SW 1271 (cell line): ENCODE results near the gene FCSK.
"Not testable (repeated sequence)": the region's sequence is repeated elsewhere in the genome, so short reads cannot be mapped to it uniquely, and the experiment has no call there.

Experiments
- DNase-seq, 2 experiments: peaks; one replicate each; lab custom pipeline; 2025; lab: John Stamatoyannopoulos, UW

The FCSK gene

DNA sequence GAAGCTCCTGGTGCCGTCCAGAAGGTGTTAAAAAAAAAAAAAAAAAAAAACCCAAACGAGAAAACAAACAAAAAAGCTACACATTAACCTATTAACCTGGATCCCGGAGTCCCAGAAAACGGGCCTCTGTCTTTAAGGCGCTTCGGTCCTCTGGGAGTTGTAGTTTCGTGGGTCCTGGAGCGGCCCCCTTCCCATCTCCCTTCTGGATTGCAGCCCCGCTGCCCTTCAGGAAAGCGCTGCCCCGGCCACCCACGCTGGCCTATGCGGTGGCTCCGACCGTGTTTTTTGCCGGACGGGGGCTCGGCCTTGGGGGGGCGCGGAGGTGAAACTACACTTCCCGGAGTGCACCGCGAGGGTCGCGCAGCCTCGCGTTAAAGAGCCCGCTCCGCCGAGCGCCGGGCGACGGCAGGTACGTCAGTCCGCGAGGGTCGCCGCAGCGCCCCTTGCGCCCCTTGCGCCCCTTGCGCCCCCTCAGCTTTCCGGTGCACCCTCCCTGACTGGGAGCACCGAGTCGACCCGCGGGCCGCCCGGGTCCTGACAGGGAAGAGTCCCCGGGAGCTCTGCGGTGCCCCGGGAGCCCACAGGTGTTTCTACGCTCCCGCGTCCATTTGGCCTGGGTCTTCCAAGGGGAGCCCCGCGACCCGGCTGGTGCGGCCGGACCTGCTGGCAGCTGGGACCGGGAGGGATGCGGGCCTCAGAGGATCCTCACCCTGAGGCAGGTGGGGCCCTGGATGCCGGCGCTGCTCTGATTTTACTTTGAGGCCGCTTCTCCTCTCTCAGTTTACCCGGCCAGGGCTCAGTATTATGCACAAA lies at the start of gene FCSK:
FCSK (plus strand) TSS at position 374 of the 813 bp plus-strand sequence. CDS start 8,596 bp downstream, outside the sequence.
- DNase-seq, result peak; percentile 67 to 70

- DNase-seq, result not testable (repeated sequence)
These were observed 48.3 kb upstream of the FCSK start for GRCh38 chr16:70406104-70406503.

- no peak for DNase-seq
These were observed 46.6 kb upstream of the FCSK start for GRCh38 chr16:70407811-70408274.

- DNase-seq, result no peak
These were observed 43.7 kb upstream of the FCSK start for GRCh38 chr16:70410734-70411133.

DNA sequence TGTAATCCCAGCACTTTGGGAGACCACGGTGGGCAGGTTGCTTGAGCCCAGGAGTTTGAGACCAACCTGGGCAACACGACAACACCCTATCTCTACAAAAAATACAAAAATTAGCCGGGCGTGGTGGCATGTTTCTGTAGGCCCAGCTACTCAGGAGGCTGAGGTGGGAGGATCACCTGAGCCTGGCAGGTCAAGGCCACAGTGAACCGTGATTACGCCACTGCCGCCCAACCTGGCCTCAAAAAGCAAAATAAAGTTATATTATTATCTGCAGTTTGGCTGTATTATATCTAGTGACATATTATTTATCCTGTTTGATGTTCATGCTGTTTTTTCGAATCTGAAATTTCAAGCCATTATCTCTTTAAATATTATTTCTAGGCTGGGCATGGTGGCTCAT lies 42.0 kb upstream of the FCSK start:
- no peak for DNase-seq

DNA sequence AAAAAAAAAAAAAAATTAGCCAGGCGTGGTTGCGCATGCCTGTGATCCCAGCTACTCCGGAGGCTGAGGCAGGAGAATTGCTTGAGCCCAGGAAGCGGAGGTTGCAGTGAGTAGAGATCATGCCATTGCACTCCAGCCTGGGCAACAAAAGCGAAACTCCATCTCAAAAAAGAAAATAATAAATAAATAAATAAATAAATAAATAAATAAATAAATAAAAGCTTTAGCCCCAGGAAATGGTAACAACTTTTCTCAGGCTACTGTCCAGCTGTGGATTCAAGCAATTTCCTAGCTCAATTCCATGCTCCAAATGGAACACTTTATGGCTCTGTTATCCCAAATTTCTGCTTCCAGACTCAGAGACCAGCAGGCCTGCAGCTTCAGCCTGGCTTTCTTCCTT lies 40.8 kb upstream of the FCSK start:
- DNase-seq, result not testable (repeated sequence)

GRCh38 chr16:70416748-70417616 lies 37.4 kb upstream of the FCSK start:
- no peak for DNase-seq

DNA sequence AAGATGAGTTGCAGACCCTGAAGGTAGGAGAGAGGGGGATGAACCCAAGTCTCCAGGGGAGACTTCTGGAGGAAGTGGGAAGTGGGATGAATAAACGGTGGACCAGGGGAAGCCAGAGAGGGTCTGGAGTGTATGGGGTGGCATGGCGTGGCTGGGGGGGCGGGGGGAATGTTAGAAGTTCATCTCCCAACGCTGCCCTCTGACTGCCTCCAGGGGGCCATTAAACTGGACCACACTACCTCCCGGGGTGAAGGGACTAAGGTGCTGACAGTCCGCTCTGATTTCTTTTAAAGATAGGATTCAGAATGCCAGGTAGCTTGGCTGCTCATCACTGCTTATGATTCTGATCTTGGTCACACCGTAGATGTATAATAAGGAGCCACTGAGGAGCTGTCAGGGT lies 36.7 kb upstream of the FCSK start:
- DNase-seq, result no peak

DNA sequence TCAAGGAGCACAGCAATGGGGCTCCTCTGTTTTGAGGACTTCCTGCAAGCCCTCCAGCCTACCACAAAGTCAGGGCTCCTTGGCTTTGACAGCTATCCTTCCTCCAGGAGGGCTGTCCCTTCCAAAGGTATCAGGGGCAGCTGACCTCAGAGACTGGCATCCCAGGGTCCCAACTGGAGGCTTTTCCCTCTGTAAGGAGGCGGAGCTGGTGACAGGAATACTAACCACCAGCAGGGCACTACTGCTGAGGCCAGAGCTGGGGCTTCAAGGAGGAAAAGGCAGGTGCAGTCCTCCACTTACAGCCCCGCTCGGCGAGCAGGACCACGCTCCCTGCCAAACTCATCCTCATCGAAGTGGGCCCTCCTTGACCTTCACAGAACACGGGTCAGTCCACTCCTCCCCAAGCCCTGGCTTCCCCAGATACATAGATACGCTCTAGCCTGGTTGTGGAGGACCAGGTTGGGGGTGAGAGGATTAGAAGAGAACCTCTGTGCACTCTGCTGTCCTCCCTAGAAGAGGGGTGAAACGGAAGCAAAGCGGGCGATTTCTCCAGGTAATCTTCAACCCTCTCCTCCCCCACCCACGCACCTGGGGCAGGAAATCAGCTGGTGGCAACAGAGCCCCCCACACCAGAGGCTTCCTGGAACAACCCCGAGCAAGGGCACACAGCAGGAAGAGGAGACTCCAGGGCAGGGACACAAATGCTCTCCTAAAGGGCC lies 36.0 kb upstream of the FCSK start:
- no peak for DNase-seq

DNA sequence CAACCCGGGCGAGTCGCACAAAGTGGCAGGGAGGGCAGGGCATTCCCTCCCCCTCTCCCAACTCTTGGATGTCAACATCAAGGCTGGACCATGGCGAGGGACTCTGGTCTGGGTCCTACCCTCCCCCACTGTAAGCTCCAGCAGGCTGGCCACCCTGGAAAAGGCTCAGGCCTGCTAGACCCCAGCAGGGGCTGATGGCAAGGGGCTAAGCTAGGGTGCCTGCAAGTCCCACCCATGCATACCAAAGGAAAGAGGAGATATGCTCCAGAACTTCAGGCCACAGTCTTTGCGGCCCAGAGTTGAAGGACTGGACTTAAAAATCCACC lies 35.4 kb upstream of the FCSK start:
- DNase-seq, result no peak

- no peak for DNase-seq
These were observed 34.7 kb upstream of the FCSK start for GRCh38 chr16:70419384-70420327.

DNA sequence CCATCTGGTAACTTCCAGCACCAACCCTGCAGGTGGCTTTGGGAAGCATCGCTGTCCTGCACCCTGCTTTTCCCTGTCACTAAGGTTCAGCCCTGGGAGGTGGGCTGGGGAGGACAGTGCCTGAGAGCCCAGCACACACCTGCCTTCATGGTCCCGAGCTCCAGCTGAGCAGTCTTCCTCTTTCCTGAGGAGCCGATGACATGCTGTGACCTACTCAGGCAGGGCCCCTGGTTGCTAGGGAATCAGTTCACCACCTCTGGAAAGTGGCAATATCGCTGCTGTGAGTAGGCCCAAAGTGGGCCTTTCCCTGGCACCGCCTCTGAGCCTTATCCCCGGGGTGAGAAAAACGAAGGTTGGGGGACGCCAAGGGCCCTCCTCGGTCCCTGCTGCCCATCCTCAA lies 33.4 kb upstream of the FCSK start:
- no peak for DNase-seq

GRCh38 chr16:70421473-70422311 lies 32.7 kb upstream of the FCSK start:
- DNase-seq, result no peak

GRCh38 chr16:70422543-70422942 lies 31.9 kb upstream of the FCSK start:
- no peak for DNase-seq

DNA sequence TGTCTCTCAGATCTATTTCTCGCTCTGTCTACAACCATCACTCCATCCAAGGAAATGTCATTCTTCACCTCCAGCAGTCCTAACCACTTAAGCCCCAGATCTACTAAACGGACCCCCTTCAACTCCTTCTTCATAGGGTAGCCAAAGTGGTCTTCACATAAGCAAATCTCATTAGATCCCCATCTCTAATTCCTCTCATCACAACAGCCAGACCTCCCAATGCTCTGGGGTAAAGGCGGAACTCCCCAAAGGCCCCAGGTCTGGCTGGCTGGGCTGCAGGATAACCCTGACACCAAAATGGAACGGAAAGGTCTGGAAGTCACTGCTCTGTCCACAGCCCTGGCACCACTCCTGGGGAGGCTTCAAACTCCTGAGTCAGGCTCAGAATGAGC lies 26.6 kb upstream of the FCSK start:
- DNase-seq, result no peak

- DNase-seq, result peak; percentile 94 to 96
These were observed 26.0 kb upstream of the FCSK start for GRCh38 chr16:70428178-70428998.

- no peak for DNase-seq
These were observed 24.3 kb upstream of the FCSK start for GRCh38 chr16:70429888-70430666.

GRCh38 chr16:70430667-70431536 lies 23.5 kb upstream of the FCSK start:
- DNase-seq, result no peak
